GM21825 (cell line): Measurements from ENCODE around the gene ARFRP1.

ENCODE experiments used
- ATAC-seq: cut with Tn5 transposase; IDR thresholded peaks from one replicate; pipeline ENCODE4 v1.9.1; 2021; ENCODE audit warnings: mild to moderate bottlenecking, moderate library complexity; ENCODE audit not compliant: unreplicated experiment

ARFRP1 gene

GRCh38 chr20:63692436-63693082 lies 15.2 kb downstream of the ARFRP1 start:
- no peak for ATAC-seq

GRCh38 chr20:63691711-63692435 lies 15.9 kb downstream of the ARFRP1 start:
- no peak for ATAC-seq

DNA sequence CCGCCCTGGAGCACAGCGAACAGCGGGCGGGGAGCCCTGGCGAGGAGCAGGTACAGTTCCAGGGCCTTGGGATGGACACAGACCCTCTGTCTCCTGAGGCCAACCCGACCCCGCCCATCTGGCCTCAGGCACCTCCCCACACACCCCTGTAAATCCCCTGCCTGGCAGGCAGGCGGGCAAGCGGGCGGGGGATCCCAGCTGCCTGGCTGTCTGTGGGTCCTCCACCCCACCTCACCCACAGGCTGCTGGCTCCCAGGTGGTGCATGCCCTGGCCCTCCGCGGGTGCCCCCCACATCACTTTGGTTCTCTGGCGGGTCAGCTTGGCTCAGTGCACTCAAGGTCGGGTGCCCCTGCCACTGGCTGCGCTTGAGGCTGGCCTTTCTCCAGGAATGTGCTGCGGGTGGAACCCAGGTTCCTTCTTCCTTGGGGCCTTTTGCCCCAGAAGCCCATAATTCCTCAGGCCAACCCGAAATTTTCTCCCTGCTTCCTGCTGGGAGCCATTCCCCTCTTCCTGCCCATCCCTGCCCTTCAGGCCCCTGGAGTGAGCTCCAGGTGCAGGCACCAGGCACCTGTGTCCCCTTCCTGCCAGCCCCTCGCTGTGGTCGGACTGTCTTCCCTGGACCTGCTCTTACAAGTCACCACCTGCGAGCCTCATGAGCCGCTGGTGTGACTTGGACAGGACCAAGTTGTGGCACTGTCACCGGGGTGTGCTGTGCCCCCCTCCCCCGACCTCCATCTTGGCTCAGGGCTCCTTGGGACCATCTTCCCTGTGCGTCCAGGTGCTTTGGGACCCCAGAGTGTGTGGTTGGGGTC lies 16.7 kb downstream of the ARFRP1 start:
- ATAC-seq: no peak

DNA sequence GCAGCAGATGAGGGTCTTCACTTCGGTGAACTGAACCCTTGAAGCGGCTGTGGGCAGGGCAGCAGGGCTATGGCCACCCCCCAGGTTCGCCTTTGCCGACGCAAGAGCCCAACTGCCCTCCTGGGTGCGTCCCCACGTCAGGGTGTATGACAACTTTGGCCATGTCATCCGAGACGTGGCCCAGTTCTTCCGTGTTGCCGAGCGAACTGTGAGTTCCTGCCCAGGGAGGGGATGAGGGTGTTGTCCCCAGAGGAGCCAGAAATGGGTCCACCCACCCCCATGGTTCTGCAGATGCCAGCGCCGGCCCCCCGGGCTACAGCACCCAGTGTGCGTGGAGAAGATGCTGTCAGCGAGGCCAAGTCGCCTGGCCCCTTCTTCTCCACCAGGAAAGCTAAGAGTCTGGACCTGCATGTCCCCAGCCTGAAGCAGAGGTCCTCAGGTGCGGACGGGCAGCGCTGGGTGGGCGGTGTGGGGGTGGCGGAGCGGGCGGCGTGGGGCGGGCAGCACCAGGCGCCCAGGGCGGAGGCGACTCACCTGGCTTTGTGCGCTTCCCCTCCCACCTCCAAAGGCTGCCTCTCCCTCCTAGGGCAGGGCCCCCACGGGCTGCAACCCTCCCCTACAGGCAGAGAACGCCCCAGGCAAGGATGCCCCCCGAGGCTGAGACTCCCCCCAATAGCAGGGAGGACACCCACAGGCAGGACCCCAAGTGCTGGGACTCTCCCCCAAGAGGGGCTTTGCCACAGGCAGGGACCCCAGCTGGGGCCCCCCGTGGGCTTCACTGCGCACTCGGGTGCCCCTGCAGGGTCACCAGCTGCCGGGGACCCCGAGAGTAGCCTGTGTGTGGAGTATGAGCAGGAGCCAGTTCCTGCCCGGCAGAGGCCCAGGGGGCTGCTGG lies 17.5 kb downstream of the ARFRP1 start:
- ATAC-seq: no peak

GRCh38 chr20:63689046-63690002 lies 18.5 kb downstream of the ARFRP1 start:
- no peak for ATAC-seq

DNA sequence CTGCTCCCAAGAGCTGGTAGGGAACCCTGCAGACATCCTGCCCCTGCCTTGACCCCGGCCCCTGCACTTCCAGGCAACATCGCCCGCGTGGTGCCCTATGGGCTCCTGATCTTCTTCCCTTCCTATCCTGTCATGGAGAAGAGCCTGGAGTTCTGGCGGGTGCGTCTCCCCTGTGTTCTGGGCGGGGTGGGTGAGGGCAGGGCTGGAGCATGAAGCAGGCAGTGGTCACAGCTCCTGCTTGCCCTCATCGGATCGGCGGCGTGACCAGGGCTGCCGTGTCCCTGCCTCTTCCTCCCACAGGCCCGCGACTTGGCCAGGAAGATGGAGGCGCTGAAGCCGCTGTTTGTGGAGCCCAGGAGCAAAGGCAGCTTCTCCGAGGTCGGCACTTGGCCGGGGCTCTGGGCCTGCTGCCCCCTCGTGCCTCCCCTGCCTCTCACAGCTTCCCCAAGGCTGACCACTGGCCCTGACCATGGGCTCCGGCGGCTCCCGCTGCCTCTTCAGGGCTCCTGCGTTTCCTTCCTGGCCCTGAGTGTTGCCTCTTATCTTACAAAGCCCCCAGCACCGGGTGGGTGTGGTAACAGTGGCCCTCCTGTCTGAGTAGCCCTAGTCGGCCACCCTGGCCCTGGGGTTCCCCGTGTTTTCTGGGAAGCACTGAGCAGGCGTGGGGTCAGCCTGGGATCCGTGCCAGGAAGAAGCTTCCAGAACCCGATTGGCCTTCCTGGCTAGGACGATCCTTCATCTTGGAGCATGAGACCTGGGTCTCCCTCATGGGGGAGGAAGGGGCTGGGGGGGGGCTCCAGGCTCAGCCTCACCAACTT lies 19.3 kb downstream of the ARFRP1 start:
- no peak for ATAC-seq

DNA sequence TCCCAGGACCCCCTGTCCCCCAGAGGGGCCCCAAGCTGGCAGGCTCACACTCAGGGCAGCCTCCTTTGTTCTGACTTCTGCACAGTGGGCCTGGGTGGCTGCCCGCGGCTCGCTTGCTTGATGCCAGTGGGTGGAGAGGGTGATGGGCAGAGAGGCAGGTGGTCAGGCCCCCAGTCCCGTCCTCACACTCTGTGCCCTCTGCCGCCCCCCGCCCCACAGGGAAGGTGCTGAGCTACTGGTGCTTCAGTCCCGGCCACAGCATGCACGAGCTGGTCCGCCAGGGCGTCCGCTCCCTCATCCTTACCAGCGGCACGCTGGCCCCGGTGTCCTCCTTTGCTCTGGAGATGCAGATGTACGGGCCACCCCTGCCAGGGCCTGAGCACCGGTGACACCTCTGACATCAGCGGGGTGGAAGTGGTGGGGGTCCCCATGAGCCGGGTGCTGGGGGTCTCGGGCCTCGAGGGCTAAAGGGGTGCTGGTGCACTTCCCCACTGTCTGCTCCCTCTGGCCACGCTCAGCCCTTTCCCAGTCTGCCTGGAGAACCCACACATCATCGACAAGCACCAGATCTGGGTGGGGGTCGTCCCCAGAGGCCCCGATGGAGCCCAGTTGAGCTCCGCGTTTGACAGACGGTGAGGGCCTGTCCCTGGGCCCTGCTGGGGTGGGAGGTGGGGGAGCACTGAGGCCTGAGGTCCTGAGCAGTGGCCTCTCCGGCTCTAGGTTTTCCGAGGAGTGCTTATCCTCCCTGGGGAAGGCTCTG lies 20.2 kb downstream of the ARFRP1 start:
- ATAC-seq: no peak

DNA sequence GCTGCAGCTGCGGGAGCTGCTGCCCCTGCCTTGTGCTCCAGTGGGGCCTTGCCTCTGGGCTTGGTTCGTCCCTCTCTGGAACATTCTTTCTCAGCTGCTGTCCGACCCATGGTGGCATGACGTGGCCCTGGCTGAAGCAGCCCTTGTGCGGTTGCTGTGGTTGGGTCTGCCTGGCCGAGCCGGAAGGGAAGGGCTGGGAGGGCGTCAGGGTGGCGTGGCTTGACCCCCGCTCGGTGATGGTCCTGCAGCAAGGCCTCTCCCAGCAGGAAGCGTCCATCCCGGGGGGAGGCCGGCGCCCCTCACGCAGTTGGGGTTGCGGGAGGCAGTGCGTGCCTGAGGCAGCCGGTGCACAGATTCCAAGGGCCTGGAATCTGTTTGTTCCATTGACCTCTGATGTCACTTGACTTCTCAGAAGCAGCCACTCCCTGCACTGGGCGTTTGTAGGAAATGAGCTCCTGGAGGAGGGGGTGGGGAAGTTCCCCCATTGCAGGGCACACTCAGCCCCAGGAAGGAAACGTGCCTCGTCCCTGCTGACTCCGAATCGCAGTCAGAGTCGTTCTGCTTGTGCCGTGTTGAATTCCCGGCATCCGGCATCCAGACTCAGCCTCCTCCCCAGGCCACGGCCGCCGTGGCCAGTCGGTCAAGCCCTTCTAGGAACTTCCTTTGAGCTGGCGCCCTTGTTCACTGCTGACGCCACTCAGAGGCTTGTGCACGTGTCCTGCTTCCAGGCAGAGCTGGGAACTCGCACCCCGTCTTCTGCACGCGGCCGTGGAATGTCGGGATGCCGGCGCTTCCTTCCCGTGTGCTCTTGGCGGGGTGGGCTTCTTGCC lies 21.1 kb downstream of the ARFRP1 start:
- ATAC-seq: no peak

DNA sequence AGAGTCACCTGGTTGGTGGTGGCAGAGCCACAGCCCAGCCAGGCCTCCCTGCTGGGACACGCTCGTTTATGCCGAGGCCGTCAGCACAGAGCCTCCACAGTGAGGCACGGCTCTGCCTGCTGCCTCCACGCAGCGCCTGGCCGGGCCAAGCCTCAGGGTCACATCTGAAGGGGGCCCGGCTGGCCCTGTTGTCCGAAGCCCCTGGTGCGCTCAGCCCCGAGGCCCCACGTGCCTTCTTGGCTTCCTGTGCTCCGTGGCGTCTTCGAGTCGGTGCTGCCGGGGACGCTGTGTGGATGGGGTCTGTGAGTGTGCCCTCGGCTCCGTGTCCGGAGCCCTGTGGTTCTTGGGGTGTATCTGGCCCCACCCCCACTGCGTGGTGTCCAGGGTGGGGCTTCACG lies 21.7 kb downstream of the ARFRP1 start:
- no peak for ATAC-seq

GRCh38 chr20:63685269-63686026 lies 22.3 kb downstream of the ARFRP1 start:
- ATAC-seq: no peak

DNA sequence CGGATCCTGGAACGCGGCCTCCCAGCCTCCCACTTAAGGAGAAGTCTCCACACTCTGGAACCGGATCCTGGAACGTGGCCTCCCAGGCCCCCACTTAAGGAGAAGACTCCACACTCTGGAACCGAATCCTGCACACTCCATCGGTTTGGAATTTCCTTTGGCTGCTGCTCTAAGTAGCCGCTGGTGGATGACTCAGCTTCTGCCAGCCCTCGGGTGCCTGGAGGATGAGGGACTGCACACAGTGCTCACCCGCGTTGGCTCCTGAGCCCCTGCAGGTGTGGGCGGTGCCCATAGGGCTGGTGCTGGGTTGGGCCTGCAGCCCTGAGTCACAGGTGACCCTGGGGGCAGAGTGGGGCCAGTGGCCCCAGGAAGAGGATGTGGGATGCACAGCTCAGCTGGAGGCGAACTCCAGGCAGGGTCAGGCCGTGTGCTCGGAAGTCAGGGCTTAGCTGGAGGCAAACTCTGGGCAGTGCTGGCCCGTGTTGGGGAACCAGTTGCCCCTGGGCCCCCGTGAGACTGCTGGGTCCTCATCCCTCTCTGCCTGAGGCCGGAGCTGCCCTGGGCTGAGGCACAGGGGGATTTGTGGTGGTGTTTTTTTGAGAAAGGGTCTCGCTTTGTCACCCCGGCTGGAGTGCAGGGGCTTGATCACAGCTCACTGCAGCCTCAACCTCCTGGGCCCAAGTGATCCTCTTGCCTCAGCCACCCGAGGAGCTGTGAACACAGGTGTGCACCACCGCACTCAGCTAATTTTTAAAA lies 25.2 kb downstream of the ARFRP1 start:
- no peak for ATAC-seq

- no peak for ATAC-seq
These were observed 26.1 kb downstream of the ARFRP1 start for GRCh38 chr20:63681609-63682142.

- ATAC-seq: no peak
These were observed 26.7 kb downstream of the ARFRP1 start for GRCh38 chr20:63680857-63681608.

GRCh38 chr20:63680427-63680826 lies 27.3 kb downstream of the ARFRP1 start:
- ATAC-seq: no peak

- no peak for ATAC-seq
These were observed 27.9 kb downstream of the ARFRP1 start for GRCh38 chr20:63679799-63680305.
